ENCODE measurements around the gene CYSTM1.

GRCh38 chr5:140192715-140193430 is 17.9 kb downstream of the CYSTM1 start:
- TF ChIP-seq CTCF (IDR thresholded peaks at IDR 0.05 in 8 of 11, conservative IDR thresholded peaks at IDR 0.05 in 3 of 11), result no peak
- no peak for TF ChIP-seq POLR2A (IDR thresholded peaks at IDR 0.05)
- no peak for TF ChIP-seq POLR2AphosphoS5 (IDR thresholded peaks at IDR 0.05)
